HL-60/S4 treated with retinoic acid at 250 ng/mL for 4 days and 3 days (cell line): ENCODE measurements around the gene MAN1B1.

Experiments used
- in situ Hi-C: fragments of 300-500 bp; cut with MboI; formaldehyde crosslinking; loops from 2 replicates; pipeline ENCODE4 v1.7.0; 2022; ENCODE audit warnings: low sequenced_read_pairs

Gene MAN1B1

GRCh38 chr9:137082925-137083290 is 3.9 kb upstream of the MAN1B1 start:
- in situ Hi-C loops = no loop called here

DNA sequence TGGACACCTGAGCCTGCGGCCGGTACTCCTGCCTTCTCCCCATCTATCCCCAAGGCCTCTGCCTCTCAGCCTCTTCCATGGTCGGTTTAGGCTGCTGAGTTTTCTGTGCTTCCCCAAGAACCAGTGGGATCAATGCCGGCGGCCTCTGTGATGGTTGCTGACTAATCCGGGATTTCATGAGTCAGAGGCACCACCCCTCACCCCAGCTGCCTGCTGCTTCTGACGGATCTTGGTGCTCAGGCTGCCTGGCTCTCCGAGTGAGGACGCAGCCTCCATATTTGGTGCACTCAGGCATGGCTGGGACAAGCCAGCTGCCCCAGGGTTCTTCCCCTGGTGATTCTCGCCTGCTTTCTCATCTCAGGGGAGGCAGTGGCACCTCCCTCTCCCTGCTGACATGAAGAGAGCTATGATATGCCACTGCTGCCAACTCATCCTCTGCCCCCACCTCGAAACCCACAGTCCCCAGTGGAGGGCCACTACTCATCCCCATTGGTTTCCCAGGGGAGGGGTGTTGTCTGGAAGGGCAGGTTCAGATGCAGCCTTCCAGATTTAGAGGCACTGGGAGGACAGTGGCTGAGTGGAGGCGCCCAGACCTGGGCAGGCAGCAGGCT is 3.3 kb upstream of the MAN1B1 start:
- in situ Hi-C loops = no loop called here

- in situ Hi-C loops = no loop called here
Measured at GRCh38 chr9:137084526-137084925, 2.3 kb upstream of the MAN1B1 start.

- in situ Hi-C loops = no loop called here
Measured at GRCh38 chr9:137085920-137086530, 760 bp upstream of the MAN1B1 start.

DNA sequence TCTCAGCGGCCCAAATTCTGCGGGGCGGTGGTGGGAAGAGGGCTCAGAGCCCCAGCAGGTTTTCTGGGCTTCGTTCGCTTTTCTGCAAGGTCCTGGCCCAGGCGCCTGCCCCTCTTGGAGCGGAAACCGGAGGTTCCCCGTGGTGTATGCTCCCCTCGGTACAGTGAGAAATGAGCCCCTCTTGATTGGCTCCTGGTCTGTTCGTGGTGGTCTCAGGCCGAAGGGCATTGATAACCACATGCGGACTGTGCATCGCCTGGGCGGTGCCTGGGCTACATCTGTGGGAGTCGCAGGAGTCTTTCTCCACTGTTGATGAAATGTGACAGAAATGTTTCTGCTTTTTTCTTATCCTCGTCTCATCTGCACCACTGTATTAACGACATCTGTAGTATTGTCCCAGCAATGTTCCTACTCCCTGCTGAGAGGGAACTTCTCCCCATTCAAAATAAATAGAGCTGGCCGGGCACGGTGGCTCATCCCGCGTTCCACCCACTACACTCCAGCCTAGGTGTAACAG is 682 bp downstream of the MAN1B1 start:
- in situ Hi-C loops = no loop called here

GRCh38 chr9:137088121-137088520 is 1.3 kb downstream of the MAN1B1 start:
- in situ Hi-C loops = no loop called here

- in situ Hi-C loops = no loop called here
Measured at GRCh38 chr9:137089232-137089947, 2.6 kb downstream of the MAN1B1 start.

- in situ Hi-C loops = no loop called here
Measured at GRCh38 chr9:137095664-137096517, 9.1 kb downstream of the MAN1B1 start.

GRCh38 chr9:137096785-137097546 is 10.2 kb downstream of the MAN1B1 start:
- in situ Hi-C loops = no loop called here

GRCh38 chr9:137097761-137098462 is 11.1 kb downstream of the MAN1B1 start:
- in situ Hi-C loops = no loop called here

- in situ Hi-C loops = no loop called here
Measured at GRCh38 chr9:137099231-137099630, 12.4 kb downstream of the MAN1B1 start.

DNA sequence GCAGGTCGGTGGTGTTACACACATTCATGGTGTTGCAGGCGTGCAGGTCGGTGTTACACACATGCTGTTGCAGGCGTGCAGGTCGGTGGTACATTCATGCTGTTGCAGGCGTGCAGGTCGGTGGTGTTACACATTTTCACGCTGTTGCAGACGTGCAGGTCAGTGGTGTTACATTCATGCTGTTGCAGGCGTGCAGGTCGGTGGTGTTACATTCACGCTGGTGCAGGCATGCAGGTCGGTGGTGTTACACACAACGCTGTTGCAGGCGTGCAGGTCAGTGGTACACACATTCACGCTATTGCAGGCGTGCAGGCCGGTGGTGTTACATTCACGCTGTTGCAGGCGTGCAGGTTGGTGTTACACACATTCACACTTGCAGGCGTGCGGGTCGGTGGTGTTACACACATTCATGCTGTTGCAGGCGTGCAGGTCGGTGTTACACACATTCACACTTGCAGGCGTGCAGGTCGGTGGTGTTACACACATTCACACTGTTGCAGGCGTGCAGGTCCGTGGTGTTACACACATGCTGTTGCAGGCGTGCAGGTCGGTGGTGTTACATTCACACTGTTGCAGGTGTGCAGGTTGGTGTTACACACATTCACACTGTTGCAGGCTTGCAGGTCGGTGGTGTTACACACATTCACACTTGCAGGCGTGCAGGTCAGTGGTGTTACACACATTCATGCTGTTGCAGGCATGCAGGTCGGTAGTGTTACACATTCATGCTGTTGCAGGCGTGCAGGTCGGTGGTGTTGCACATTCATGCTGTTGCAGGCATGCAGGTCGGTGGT is 16.6 kb downstream of the MAN1B1 start:
- in situ Hi-C loops = no loop called here

- in situ Hi-C loops = no loop called here
Measured at GRCh38 chr9:137105814-137106661, 19.3 kb downstream of the MAN1B1 start.

DNA sequence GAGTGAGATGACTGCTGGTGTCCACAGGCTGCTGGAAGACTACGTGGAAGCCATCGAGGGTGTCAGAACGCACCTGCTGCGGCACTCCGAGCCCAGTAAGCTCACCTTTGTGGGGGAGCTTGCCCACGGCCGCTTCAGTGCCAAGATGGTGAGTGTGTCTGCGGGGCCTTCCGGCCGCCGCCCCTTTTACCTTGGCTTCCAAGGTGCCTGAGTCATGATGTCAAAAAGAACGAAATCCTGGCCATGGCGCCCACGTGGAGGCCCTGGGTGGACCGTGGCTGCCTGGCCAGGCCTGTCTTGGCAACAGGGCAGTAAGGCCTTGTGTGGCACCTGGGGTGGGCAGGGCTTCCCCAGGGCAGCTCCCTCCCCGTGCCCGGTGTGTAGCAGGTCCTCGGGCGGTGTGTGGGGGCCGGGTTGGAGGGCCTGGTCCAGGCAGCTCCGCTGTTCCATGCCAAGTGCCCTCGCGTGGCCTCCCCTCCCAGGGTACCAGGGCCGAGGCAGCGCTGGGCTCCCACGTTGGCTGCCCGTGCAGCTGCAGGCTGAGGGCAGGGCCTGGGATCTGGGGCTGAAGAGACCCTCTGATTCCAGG is 20.0 kb downstream of the MAN1B1 start:
- in situ Hi-C loops = no loop called here

DNA sequence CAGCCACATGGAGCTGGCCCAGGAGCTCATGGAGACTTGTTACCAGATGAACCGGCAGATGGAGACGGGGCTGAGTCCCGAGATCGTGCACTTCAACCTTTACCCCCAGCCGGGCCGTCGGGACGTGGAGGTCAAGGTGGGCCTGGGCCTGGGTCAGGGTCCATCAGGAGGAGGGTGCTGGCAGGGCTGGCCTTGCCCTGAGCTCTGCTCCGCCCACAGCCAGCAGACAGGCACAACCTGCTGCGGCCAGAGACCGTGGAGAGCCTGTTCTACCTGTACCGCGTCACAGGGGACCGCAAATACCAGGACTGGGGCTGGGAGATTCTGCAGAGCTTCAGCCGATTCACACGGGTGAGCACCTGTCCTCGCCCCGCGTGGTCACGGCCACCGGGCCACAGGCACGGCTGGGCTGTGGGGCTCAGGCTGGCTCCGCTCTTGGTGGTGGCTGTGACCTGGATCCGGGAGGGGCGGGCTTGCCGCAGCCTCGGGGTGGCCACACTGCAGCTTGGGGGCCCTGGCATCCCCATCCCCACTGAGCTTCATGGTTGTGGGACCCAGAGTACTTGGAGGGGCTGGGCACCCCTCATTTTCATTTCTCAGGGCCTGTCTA is 20.6 kb downstream of the MAN1B1 start:
- in situ Hi-C loops = no loop called here

- in situ Hi-C loops = no loop called here
Measured at GRCh38 chr9:137107982-137108381, 21.2 kb downstream of the MAN1B1 start.

DNA sequence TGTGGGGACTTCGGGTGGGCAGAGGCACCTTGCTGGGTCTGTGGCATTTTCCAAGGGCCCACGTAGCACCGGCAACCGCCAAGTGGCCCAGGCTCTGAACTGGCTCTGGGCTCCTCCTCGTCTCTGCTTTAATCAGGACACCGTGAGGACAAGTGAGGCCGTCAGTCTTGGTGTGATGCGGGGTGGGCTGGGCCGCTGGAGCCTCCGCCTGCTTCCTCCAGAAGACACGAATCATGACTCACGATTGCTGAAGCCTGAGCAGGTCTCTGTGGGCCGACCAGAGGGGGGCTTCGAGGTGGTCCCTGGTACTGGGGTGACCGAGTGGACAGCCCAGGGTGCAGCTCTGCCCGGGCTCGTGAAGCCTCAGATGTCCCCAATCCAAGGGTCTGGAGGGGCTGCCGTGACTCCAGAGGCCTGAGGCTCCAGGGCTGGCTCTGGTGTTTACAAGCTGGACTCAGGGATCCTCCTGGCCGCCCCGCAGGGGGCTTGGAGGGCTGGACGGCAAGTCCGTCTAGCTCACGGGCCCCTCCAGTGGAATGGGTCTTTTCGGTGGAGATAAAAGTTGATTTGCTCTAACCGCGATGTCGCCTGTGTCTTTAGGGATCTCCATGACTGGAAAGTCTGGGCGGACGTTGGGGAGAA is 21.9 kb downstream of the MAN1B1 start:
- in situ Hi-C loops = no loop called here
